Keratinocyte (primary cell): ENCODE results near the gene C10orf95. TPM values are rescaled to one million over a fixed set of nuclear protein-coding genes. Genes with fewer than 3 reads are reported as not detected.
A peak's percentile ranks its signal among the peaks of the same experiment; 100 is the strongest.
"Not testable (repeated sequence)": the region's sequence is repeated elsewhere in the genome, so short reads cannot be mapped to it uniquely, and the experiment has no call there.

Experiments used
- DNase-seq: peaks from one replicate; pipeline ENCODE4 v3.0.0-alpha.2; 2011; ENCODE audit warnings: low read depth, missing footprints, low spot score
- FAIRE-seq: peaks from 2 replicates; lab custom pipeline; 2011; peaks lifted over from hg19 to GRCh38; lab: Jason Lieb, UNC
- H2AFZ ChIP-seq: 2 replicates; pipeline ENCODE4 v1.6.0; 2012; ENCODE audit warnings: low read length, control low read depth, inconsistent platforms; ENCODE audit not compliant: control insufficient read depth
- H3K27ac ChIP-seq: 2 replicates; pipeline ENCODE4 v1.5.1; 2011; ENCODE audit warnings: low read length; ENCODE audit not compliant: control insufficient read depth, insufficient read depth
- H3K27me3 ChIP-seq: 3 replicates; pipeline ENCODE4 v1.6.0; 2011; ENCODE audit warnings: low read length; ENCODE audit not compliant: control insufficient read depth, insufficient read depth; ENCODE audit errors: extremely low read depth
- H3K36me3 ChIP-seq, 2 experiments: 2 replicates in 1 of 2; 3 replicates in 1 of 2; pipeline ENCODE4 v1.5.1; 2011; ENCODE audit warnings: low read length in 2 of 2, mild to moderate bottlenecking in 1 of 2; ENCODE audit not compliant: control insufficient read depth in 2 of 2, insufficient read depth in 2 of 2; ENCODE audit errors: extremely low read depth in 1 of 2
- H3K4me1 ChIP-seq: 3 replicates; pipeline ENCODE4 v1.5.1; 2011; ENCODE audit warnings: low read length; ENCODE audit not compliant: control insufficient read depth, insufficient read depth; ENCODE audit errors: extremely low read depth
- H3K4me2 ChIP-seq: 3 replicates; pipeline ENCODE4 v1.6.0; 2011; ENCODE audit warnings: low read depth, low read length; ENCODE audit not compliant: control insufficient read depth, insufficient read depth; ENCODE audit errors: extremely low read depth
- H3K4me3 ChIP-seq, 3 experiments: fragments of 200-600 bp in 1 of 3; sonication (generic) in 1 of 3; 2 replicates in 2 of 3; 3 replicates in 1 of 3; pipeline ENCODE4 v1.5.1; 2011 to 2016; ENCODE audit warnings: low read length in 3 of 3, mild to moderate bottlenecking in 3 of 3, control low read depth in 2 of 3, inconsistent platforms in 1 of 3, low read depth in 1 of 3, mixed read lengths in 1 of 3, mixed run types in 1 of 3, moderate library complexity in 1 of 3; ENCODE audit not compliant: control insufficient read depth in 2 of 3, insufficient read depth in 2 of 3; ENCODE audit errors: extremely low read depth in 1 of 3
- H3K79me2 ChIP-seq: 2 replicates; pipeline ENCODE4 v1.6.0; 2012; ENCODE audit warnings: low read length; ENCODE audit not compliant: control insufficient read depth, insufficient read depth
- H3K9ac ChIP-seq: 3 replicates; pipeline ENCODE4 v1.6.0; 2011; ENCODE audit warnings: low read length; ENCODE audit not compliant: control insufficient read depth, insufficient read depth; ENCODE audit errors: extremely low read depth
- H3K9me1 ChIP-seq: 3 replicates; pipeline ENCODE4 v1.6.0; 2011; ENCODE audit warnings: low read length; ENCODE audit not compliant: control insufficient read depth, insufficient read depth; ENCODE audit errors: extremely low read depth
- H3K9me3 ChIP-seq: 2 replicates; pipeline ENCODE4 v1.5.1; 2012; ENCODE audit warnings: low read depth, low read length; ENCODE audit not compliant: control insufficient read depth
- H4K20me1 ChIP-seq: 3 replicates; pipeline ENCODE4 v1.6.0; 2011; ENCODE audit warnings: low read length; ENCODE audit not compliant: control insufficient read depth, insufficient read depth; ENCODE audit errors: extremely low read depth
- EZH2 ChIP-seq: IDR thresholded peaks from one replicate; pipeline ENCODE4 v1.6.1; 2012; ENCODE audit warnings: inconsistent platforms, mild to moderate bottlenecking, low read length, moderate library complexity
- dilution Hi-C: fragments of 300-500 bp; cut with MboI; formaldehyde crosslinking; loops from one replicate; pipeline ENCODE4 v1.7.0; 2020; ENCODE audit warnings: low sequenced_read_pairs; ENCODE audit not compliant: extremely low pct_ligation_motif_present
- polyA minus RNA-seq, 3 experiments: library from RNA; depleted of rRNA, polyadenylated mRNA; stranded (reverse); fragments of >200 nt; gene quantifications; 1 replicate in 1 of 3; 2 replicates in 1 of 3; 3 replicates in 1 of 3; pipeline ENCODE4 v1.2.3, GENCODE V29; 2011
- polyA plus RNA-seq, 5 experiments: library from polyadenylated mRNA; depleted of rRNA in 3 of 5; stranded (reverse) in 3 of 5; stranded (forward) in 1 of 5; unstranded in 1 of 5; fragments of >200 nt; gene quantifications; 1 replicate in 1 of 5; 2 replicates in 3 of 5; 3 replicates in 1 of 5; pipeline versions ENCODE4 v1.2.1 to v1.2.3, GENCODE V29; 2011 to 2012; ENCODE audit warnings: missing spikeins in 2 of 5, low read depth in 1 of 5, low replicate concordance in 1 of 5
- TF ChIP-seq, protein P1 (sequence below), 3 experiments: IDR thresholded peaks in 1 of 3; conservative IDR thresholded peaks in 1 of 3; optimal IDR thresholded peaks in 1 of 3; 2 replicates in 2 of 3; 3 replicates in 1 of 3; pipeline versions ENCODE3 to v1.5.1; 2011; ENCODE audit warnings: low read length in 3 of 3, mild to moderate bottlenecking in 3 of 3, moderate library complexity in 2 of 3, control low read depth in 1 of 3, inconsistent platforms in 1 of 3; ENCODE audit not compliant: insufficient read depth in 2 of 3; ENCODE audit errors: extremely low read depth in 1 of 3

Gene C10orf95, protein sequence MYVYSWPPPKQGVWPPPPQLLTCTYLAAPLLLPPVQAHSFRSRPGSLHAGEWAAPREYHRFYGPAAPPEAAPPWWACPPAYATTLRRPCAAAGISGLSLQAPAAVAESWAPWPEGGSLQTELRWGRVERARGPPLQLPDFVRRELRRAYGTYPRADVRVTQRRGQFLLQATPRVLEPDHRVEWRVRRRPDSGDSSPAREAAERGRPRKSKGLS
- 0.60 to 0.81 TPM (median 0.63 TPM) in 3 replicates for polyA plus RNA-seq
- 0.24 TPM for polyA plus RNA-seq (2011; ENCODE audit: low read depth)
- 0.43 and 0.78 TPM in 2 replicates for polyA plus RNA-seq (2011; cell fraction: cytosol; rRNA removed)
- 0.27 and 0.52 TPM in 2 replicates for polyA plus RNA-seq (2011; cell fraction: nucleus; rRNA removed)
- 0.83 and 2.1 TPM in 2 replicates for polyA plus RNA-seq (2012; ENCODE audit: low replicate concordance)
- polyA minus RNA-seq = 0.26 to 0.99 TPM (median 0.43 TPM) in 3 replicates
- not detected for polyA minus RNA-seq (2011; cell fraction: cytosol; rRNA and poly(A)+ RNA removed)
- polyA minus RNA-seq (2011; cell fraction: nucleus; rRNA and poly(A)+ RNA removed) = 0.39 and 0.42 TPM in 2 replicates

DNA sequence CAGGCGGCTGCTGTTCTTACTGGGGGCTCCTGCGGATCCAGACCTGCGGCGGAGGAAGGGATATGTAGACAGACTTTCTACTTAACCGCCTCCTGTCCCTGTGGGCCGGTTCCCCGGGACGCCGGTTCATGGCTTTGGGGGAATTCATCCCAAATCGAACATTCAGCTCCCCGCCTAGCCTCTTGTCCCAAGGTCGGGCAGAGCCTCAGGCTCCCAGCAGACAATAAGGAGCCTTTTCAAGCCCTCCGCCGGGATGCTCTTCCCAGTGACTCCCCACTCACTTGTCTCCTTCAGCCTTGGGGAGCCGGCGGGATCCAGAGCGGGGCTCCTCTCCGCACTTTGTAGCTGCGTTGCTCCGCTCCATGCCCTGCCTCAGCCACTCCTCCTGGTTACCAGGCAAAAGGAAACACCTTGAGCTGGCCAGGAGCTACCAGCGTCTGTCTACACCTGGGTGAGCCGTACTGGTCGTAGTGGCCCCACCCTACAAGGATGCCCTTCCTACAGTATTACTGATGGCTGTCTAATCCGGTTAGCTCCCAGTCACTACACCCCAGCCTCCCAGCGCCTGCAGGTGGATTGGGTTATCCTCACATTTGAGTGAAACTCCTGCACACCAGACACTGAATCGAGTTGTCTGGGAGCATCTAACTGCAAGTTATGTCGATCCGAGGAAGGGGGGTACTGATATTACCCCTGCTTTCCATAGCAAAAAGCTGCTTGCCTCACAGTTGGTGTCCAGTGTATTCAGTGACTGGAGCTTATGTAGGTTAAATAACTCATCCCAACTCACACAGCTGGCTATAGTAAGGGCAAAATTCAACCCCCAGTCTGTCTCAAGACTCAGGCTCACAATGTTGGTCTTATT lies at the start of gene C10orf95:
Gene C10orf95, minus strand, starts transcription at position 439 of the 865 bp plus-strand sequence. CDS start 450 bp downstream, outside the sequence.
- H3K9me3 ChIP-seq = no peaks in the 10 kb centered on the region
- no peak for TF ChIP-seq EZH2
- TF ChIP-seq, protein P1, sequence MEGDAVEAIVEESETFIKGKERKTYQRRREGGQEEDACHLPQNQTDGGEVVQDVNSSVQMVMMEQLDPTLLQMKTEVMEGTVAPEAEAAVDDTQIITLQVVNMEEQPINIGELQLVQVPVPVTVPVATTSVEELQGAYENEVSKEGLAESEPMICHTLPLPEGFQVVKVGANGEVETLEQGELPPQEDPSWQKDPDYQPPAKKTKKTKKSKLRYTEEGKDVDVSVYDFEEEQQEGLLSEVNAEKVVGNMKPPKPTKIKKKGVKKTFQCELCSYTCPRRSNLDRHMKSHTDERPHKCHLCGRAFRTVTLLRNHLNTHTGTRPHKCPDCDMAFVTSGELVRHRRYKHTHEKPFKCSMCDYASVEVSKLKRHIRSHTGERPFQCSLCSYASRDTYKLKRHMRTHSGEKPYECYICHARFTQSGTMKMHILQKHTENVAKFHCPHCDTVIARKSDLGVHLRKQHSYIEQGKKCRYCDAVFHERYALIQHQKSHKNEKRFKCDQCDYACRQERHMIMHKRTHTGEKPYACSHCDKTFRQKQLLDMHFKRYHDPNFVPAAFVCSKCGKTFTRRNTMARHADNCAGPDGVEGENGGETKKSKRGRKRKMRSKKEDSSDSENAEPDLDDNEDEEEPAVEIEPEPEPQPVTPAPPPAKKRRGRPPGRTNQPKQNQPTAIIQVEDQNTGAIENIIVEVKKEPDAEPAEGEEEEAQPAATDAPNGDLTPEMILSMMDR (optimal IDR thresholded peaks at IDR 0.05 in 1 of 3, IDR thresholded peaks at IDR 0.05 in 1 of 3, conservative IDR thresholded peaks at IDR 0.05 in 1 of 3; ENCODE audit: extremely low read depth in 1 of 3, insufficient read depth in 2 of 3, low read length in 3 of 3) = no peak
- H3K9ac ChIP-seq = peak within 1 kb of the TSS; percentile 87
- H3K36me3 ChIP-seq = peaks cover 0 to 2% of the 10 kb centered on the region in 2 experiments
- peak within 1 kb of the TSS; percentile 73 to 100 (median 75) for H3K4me3 ChIP-seq
- FAIRE-seq = peak; percentile 44
- H3K27me3 ChIP-seq = no peaks in the 10 kb centered on the region
- no peak for DNase-seq
- dilution Hi-C loops = no loop called here
- peak within 1 kb of the TSS; percentile 97 for H3K4me2 ChIP-seq
- peak within 1 kb of the TSS; percentile 85 for H3K27ac ChIP-seq
- peaks cover 23% of the 10 kb centered on the region for H3K4me1 ChIP-seq
- no peaks in the 10 kb centered on the region for H4K20me1 ChIP-seq
- H3K9me1 ChIP-seq = no peaks in the 10 kb centered on the region
- H2AFZ ChIP-seq = peak within 1 kb of the TSS; percentile 92
- peaks cover 1% of the 10 kb centered on the region for H3K79me2 ChIP-seq

- H3K4me2 ChIP-seq = peak overlapping the region; percentile 95
- not testable (repeated sequence) for H3K27me3 ChIP-seq, H3K9me3 ChIP-seq, H2AFZ ChIP-seq, H3K27ac ChIP-seq, DNase-seq, FAIRE-seq, H3K36me3 ChIP-seq, H3K9me1 ChIP-seq
- H3K4me3 ChIP-seq = peak overlapping the region in 1 of 3 experiments; percentile 97
- peaks cover 73% of the 10 kb centered on the region for H3K79me2 ChIP-seq
- peaks cover 21% of the 10 kb centered on the region for H3K4me1 ChIP-seq
- dilution Hi-C loops = loop anchor here (10.0 kb wide), 1 partner anchor 74 kb away; no protein-coding TSS in a partner anchor
- H3K9ac ChIP-seq = peak overlapping the region; percentile 96
- peaks cover 16% of the 10 kb centered on the region for H4K20me1 ChIP-seq
Observed at GRCh38 chr10:102500686-102501085, 49.3 kb upstream of the C10orf95 start.
